GM19452 (cell line): Measurements from ENCODE around the gene JMJD6.
"Not testable (repeated sequence)": the region's sequence is repeated elsewhere in the genome, so short reads cannot be mapped to it uniquely, and the experiment has no call there.

Experiments
- ATAC-seq: cut with Tn5 transposase; IDR thresholded peaks from one replicate; pipeline ENCODE4 v1.9.1; 2021; ENCODE audit not compliant: unreplicated experiment

JMJD6 gene

DNA sequence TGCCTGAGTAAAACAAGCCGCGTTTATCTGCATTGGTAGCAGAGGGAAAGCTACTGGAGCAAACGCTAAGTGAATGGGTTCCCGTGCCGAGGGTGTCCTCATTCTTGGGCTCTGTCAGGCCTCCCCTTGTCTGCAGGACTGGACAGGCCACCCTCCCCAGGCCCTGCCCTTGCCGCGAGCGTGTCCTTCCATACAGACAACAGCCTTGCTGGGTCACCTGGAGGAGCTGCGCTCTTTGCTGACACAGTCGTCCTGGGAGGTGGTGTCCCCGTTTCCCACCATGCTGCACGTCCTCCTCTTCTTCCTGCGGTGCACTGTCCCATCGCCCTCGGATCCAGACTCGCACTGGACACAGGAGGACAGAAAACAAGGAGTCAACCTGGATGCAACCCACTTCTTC, 7.9 kb downstream of the JMJD6 start:
- no peak for ATAC-seq

DNA sequence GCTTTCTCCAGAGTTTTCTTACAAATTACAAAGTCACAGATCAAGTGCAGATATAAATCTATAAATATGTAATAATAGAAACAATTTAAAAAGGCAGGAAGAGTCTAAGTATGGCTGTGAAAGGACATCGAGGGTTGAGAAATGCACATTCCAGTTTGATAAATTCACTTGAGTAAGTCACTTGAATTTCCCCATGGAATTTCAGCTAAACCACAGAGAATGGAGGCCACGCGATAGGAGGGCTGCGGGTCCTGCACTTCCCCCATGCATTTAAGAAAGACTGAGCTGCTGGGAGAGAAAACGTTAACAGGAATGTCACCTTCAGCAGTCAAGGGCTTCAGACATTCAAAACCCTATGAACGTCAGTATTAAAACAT, 9.6 kb downstream of the JMJD6 start:
- no peak for ATAC-seq

DNA sequence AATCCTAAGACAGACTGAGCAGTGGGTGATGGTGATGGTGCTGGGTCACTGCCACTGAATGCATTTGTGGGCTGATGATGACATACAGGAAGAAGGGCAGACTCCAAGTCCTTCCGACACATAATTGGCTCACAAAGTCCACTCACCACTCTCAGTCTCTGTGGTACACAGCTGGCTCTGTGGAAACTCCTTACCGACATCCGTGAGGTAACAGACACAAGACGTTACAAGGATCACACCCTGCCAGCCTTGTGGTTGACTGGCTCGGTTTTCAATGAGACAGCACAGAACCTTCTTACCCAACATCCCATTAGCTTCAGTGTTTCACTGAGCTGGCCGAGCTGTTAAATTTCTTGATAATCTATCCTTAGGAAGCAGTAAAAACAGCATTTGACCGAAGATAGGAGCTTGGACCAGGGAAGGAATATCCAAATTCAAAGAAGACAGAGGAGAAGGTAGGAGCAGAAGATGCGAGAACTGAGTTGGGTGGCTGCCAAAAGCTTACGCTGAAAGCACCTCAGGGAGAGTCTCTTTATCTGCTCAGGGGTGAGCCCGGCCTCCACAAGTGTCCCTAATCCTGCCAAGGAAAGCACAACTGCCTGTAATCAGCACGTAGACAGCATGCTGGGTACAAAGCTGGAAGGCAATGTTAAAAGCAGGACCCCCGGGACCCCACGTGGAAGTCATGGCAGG, 10.1 kb downstream of the JMJD6 start:
- ATAC-seq: no peak

GRCh38 chr17:76715496-76715830, 10.9 kb downstream of the JMJD6 start:
- no peak for ATAC-seq

DNA sequence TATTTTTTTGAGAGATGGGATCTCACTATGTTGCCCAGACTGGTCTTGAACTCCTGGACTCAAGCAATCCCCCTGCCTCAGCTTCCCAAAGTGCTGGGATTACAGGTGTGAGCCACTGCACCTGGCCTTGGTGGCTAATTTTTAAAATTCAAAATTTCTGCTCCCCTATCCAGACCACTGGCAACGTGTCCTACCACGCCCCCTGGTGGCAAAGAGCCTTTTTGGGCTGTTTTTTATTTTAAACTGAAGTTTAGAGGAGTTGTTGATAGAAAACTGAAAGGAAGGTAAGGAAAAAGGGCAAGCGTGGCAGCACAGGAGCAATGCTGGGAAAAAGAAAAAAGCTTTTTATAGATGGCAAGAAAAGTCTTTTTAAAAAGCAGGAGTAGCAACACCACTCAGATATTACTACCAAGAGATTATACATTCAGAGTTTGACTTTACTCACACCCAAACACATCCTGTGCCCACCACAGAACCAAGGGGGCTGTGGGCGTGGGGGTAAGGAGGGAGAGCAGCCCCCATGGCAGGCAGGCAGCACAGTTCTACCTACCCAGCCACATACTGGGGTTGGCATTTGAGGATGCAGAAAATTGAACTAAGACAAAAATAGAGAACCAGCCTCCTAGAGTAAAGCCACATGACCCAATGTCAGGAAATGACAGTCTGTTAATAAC, 11.4 kb downstream of the JMJD6 start:
- ATAC-seq: no peak

GRCh38 chr17:76714336-76714735, 12.1 kb downstream of the JMJD6 start:
- no peak for ATAC-seq

DNA sequence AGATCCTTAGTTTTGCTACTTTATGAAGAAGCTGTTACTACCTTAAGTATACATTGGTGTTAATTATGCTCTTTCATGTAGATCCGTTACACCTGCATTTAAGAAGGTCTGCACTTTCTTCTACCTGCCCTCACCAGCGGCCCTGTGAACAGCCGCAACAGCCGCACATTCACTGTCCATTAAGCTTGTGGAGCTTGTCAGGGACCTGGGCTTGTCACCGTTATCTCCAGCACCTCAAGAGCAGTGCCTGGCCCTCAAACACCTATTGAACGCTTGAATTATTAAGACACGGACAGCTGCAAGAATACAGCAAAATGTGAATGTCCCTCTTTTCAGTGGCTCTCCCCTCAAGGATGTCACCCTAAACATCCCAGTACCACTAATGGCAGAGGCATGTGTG, 12.6 kb downstream of the JMJD6 start:
- ATAC-seq: no peak

GRCh38 chr17:76712321-76712720, 14.1 kb downstream of the JMJD6 start:
- not testable (repeated sequence) for ATAC-seq

DNA sequence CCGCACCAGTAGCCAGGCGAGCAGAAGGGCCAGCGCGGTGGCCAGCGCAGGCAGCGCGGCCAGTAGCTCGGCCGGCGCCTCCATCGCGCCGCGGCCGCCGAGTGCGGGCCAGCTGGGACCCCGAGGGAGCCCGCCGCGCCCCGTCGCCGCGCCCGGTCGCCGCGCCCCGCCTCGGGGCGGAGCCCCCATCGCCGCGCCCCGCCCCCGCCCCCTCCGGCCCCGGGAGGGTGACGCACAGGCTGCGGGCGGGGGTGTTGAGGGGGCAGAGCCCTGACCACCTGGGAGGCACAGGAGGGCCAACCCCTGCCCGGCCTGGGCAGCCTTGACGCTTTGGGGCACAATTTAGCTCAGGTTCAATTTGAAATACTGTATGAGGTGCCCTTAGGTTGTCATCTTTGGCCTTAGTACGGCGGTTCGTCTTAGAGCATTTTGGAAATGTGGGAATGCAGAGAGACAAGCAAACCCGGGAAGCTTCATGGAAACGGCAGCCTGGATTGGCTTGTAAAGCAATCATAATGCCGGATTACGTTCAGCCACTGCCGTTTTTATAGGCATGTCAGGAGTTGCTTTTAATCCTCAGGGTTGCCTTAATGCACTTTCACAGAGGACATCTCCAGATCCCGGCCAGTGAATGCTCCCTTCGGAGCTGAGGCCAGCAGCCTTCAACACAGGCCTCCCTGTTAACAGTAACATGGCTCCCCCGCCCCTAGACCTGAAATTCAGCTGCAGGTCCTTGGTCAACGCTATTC, 15.4 kb downstream of the JMJD6 start, which contains the start of gene MXRA7:
TSS of gene MXRA7 (minus strand) at position 103 of the 749 bp plus-strand sequence. CDS start at position 84, 19 bp downstream.
- ATAC-seq: no peak

DNA sequence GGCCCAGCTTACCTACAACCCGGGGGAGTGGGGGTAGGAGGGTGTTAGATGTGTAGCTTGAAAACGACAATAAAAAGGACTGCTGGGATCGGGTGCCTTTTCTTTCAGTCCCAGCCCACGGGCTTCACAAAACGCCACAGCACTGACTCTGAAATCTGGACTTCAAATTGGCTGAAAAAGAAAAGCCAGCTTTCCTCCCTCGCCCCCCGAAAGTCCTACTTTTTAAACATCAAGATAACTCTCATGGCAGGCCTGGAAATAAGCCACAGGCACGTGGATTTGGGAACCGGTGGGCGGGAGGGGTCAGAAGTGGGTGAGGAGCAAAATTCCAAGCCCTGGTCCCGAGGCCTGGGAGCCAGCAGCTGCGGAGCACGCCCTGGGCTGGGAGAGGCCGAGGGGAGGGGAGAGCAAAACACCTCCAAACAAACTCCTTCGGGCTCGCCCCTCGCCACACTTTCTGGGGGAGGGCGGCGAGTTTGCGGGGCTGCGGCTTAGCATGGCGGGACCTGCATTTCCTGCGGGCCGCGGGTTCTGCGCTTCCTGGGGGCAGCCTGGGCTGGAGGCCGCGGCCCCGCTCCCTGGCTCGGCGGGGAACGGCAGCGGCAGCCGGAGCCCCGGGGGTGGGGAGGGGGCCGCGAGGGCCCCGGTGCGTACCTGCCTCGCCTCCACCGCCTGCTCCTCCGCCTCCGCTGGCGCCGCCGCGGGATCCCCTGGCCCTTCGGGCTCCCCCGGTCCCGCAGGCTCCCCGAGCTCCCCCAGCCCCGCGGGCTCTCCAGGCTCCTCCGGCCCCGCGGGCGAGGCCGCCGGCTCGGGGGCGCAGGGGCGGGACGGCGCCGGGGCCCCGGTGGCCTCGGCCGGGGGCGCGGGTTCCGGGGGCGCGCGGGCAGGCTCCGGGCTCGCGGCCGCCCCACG, 16.2 kb downstream of the JMJD6 start:
- ATAC-seq: not testable (repeated sequence)

GRCh38 chr17:76709077-76709950, 17.1 kb downstream of the JMJD6 start:
- ATAC-seq: no peak

GRCh38 chr17:76707985-76708807, 18.2 kb downstream of the JMJD6 start:
- ATAC-seq: no peak

- ATAC-seq: no peak
These were observed 19.6 kb downstream of the JMJD6 start for GRCh38 chr17:76706817-76707216.

GRCh38 chr17:76704805-76705204, 21.6 kb downstream of the JMJD6 start:
- no peak for ATAC-seq

DNA sequence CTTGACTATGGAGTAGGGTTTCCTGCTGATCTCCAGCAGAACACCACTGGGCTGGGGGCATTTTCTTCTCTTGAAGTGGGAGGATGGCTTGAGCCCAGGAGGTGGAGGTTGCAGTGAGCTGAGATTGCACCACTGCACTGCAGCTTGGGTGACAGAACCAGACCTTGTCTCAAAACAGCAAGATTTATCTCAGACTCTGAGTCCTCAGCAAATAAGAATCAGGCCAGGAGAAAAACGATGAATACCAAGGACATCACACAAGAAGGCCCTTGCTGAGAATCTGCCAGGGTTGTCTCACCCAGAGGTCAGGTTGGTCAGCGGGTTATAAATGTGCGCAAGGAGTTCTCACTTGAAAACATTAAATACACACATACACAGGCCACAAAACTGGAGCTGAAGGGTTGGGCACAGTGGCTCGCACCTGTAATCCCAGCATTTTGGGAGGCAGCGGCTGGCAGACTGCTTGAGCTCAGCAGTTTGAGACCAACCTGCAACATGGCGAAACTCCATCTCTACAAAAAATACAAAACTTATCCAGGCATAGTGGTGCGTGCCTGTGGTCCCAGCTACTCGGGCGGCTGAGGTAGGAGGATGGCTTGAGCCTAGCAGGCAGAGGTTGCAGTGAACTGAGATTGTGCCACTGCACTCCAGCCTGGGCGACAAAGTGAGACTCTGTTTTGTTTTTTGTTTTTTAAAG, 23.3 kb downstream of the JMJD6 start:
- no peak for ATAC-seq

DNA sequence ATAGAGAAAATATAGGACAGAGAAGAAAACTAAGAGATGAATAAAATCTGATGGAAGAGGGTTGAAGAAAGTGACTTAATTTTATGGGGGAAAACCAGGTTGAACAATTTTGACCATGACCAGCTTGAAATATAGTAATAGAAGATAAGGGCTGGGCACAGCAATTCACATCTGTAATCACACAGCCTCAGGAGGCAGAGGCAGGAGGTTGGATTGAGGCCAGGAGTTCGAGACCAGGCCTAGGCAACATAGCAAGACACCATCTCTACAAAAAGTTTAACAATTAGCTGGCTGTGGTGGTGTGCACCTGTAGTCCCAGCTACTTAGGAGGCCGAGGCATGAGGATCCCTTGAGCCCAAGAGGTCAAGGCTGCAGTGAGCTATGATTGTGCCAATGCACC, 24.3 kb downstream of the JMJD6 start:
- no peak for ATAC-seq

- ATAC-seq: no peak
These were observed 24.9 kb downstream of the JMJD6 start for GRCh38 chr17:76701471-76701967.
